ENCODE results near the gene BRPF3.

DNA sequence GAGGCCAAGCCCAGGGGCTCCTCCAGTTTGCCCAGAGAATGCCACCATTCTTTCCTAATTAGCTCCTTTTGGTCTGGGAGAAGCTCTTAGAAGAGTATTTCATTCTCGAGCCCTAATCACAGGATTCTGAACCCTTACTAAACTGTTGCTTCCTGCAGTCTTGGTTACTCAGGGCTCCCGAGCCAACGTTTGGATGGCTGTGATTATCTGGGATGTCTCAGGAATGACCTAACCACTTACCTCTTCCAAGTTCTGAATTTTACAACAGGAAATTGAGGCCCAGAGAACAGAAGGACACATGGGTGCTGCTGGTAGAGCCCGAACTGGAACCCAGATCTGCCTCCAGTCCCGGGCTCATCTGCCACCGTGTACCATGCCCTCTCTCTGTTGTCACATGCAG, 51.1 kb downstream of the BRPF3 start:
- TF ChIP-seq ATF6 (CRISPR knock-in tag; IDR thresholded peaks at IDR 0.05) (no peak), DPF2 (IDR thresholded peaks at IDR 0.05) (no peak), BRD4 (IDR thresholded peaks at IDR 0.05) (no peak), PHF21A (IDR thresholded peaks at IDR 0.05; ENCODE audit: borderline replicate concordance, low read depth) (no peak), EZH2 (IDR thresholded peaks at IDR 0.05; ENCODE audit: borderline replicate concordance, low read depth, low read length) (no peak), SMARCC2 (IDR thresholded peaks at IDR 0.05; ENCODE audit: low read depth) (no peak), USF2 (CRISPR knock-in tag; IDR thresholded peaks at IDR 0.05) (no peak), KAT2B (IDR thresholded peaks at IDR 0.05; ENCODE audit: low read depth, low read length) (no peak), ZZZ3 (IDR thresholded peaks at IDR 0.05) (no peak)
- TF ChIP-seq, protein P1, sequence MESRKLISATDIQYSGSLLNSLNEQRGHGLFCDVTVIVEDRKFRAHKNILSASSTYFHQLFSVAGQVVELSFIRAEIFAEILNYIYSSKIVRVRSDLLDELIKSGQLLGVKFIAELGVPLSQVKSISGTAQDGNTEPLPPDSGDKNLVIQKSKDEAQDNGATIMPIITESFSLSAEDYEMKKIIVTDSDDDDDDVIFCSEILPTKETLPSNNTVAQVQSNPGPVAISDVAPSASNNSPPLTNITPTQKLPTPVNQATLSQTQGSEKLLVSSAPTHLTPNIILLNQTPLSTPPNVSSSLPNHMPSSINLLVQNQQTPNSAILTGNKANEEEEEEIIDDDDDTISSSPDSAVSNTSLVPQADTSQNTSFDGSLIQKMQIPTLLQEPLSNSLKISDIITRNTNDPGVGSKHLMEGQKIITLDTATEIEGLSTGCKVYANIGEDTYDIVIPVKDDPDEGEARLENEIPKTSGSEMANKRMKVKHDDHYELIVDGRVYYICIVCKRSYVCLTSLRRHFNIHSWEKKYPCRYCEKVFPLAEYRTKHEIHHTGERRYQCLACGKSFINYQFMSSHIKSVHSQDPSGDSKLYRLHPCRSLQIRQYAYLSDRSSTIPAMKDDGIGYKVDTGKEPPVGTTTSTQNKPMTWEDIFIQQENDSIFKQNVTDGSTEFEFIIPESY (CRISPR knock-in tag; IDR thresholded peaks at IDR 0.05): no peak
